GM19193 (cell line): ENCODE results near the gene ATP5PB.
A peak's percentile ranks its signal among the peaks of the same experiment; 100 is the strongest.

Experiments used
- POLR2A ChIP-seq: IDR thresholded peaks from 4 replicates; pipeline ENCODE4 v1.6.1; 2011; ENCODE audit not compliant: insufficient read depth, insufficient read length; ENCODE audit errors: extremely low read depth

Gene ATP5PB

DNA sequence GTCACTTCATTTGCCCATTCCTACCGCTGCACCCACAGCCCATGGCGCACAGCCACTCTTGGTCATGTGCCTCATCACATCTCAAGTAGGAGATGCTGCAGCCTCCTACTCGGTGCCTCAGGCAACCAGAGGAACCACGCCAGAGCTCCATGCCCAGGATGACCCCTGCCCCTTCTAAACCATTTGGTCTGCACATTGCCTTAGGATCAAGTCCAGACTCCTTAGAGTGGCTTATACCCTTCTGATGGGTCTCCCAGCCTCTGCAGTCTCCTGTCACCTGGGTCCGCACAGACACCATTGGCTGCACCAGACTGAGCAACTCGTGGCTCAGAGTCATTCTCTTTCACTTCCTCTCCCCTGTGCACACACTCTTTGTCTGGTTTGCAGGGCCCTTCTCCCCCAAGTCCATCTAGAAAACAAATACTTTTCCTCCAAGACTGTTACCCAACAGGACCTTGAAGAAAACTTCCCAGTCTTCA is 56.4 kb downstream of the ATP5PB start:
- peak; percentile 54 for TF ChIP-seq POLR2A

DNA sequence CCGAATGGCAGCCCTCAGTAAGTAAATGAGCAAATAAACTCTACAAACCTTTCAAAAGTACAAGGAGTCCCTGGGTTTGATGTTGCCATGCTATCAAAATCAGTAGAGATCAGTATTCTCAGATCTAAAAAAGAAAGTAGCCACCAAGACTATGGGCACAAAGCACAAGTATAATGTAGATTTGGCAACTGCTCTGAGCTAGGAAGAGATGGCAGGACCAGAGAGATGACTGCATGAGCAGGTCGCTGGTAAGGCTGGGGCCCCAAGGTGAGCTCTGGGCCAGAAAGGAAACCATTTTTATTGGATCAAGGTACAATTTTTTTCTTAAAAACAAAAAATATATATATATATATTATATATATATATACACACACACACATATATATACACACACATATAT is 57.3 kb downstream of the ATP5PB start:
- TF ChIP-seq POLR2A, result no peak

DNA sequence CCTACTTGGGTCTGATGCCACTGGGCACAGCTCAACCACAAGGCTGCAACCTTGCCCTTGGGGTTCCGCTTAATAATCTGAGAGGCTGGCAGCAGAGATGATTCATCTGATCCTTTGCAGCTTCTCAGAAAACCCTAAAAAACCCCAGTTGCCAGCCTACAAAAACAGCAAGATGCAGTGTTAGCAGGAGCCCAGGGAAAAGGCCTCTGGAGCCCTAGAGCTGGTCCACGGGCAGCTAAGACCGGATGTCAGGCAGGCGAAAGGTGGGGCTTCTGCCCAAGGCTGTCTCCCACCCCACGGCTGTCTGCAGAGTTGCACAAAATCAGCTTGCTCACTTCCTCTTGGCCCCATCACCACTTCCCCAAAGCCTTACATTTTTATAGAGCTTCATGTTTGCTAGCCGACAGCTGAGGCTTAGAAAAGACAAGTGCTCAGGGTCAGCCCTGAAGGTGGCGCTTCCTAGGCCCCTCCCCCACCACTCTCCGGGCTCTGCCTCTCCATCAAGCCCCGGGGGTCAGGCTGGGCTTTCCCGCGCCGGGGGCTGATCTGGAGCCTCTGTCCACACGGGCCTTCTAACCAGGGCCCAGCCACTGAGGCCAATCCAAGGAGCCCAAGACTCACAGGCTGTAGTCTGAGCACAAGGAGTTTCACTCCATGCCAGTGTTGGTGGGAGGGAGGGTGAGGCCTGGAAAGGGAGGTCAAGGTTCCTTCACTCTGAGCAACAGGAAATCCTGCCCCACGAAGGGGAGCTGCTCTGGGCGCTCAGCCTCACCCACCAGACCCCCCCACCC is 58.3 kb downstream of the ATP5PB start:
- peak; percentile 49 for TF ChIP-seq POLR2A

DNA sequence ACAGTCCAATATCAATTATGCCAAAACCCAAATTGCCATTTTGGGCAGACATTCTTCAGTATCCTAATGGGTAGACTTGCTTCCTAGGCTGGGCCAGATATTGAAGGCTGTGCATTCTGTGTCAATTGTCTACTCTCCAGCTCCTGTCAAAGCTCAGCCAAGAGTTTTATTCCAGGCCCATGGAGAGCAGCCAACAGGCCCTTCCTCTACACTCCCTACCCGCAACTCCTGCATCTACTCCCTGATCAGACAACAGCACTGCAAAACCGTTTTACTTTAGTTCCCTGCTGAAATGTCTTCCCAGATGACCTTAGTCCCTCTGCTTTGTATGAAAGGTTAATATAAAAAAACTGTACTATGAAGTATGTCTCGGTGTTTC is 60.7 kb downstream of the ATP5PB start:
- TF ChIP-seq POLR2A, result no peak

DNA sequence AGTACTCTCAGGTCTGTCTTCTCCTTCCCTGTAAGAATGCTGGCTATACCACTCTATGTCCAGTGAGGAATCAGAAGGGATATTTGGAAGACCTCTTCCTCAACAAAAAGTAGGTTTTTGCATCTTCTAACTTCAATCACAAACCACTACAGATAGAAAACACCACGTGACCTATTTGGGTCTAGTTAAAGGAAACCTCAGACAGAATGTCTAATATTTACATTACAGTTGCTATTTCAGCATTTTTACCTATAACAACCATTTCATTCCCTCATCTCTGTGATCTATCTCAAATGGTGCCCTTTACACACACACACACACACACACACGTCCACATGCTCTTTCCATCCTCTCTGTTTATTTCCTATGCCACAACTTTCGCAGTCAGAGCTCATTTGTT is 62.1 kb downstream of the ATP5PB start:
- no peak for TF ChIP-seq POLR2A
